Activated CD4-positive, alpha-beta T cell treated with anti-CD3 and anti-CD28 coated beads, Interleukin-2, amount 50 U/mL, for 48 hours (primary cell): ENCODE results near the gene BNC2.
"Not testable (repeated sequence)": the region's sequence is repeated elsewhere in the genome, so short reads cannot be mapped to it uniquely, and the experiment has no call there.

Source experiments
- DNase-seq, 2 experiments: peaks; one replicate each; pipeline ENCODE4 v3.0.0-alpha.2; 2020

BNC2 gene

GRCh38 chr9:16484180-16484579 lies 386.3 kb downstream of the BNC2 start:
- DNase-seq, result no peak

- DNase-seq, result no peak
Measured at GRCh38 chr9:16482764-16483163, 387.7 kb downstream of the BNC2 start.

- not testable (repeated sequence) for DNase-seq
Measured at GRCh38 chr9:16480584-16480983, 389.9 kb downstream of the BNC2 start.

GRCh38 chr9:16475996-16476395 lies 394.5 kb downstream of the BNC2 start:
- DNase-seq, result no peak

GRCh38 chr9:16475257-16475656 lies 395.2 kb downstream of the BNC2 start:
- no peak for DNase-seq

GRCh38 chr9:16469184-16469583 lies 401.3 kb downstream of the BNC2 start:
- no peak for DNase-seq

GRCh38 chr9:16461851-16462250 lies 408.6 kb downstream of the BNC2 start:
- DNase-seq, result no peak

GRCh38 chr9:16461137-16461840 lies 409.2 kb downstream of the BNC2 start:
- DNase-seq, result no peak

- DNase-seq, result no peak
Measured at GRCh38 chr9:16460696-16461095, 409.8 kb downstream of the BNC2 start.

GRCh38 chr9:16459421-16460148 lies 410.9 kb downstream of the BNC2 start:
- DNase-seq, result no peak

GRCh38 chr9:16458696-16459420 lies 411.6 kb downstream of the BNC2 start:
- no peak for DNase-seq

GRCh38 chr9:16455842-16456241 lies 414.6 kb downstream of the BNC2 start:
- no peak for DNase-seq

GRCh38 chr9:16453390-16453789 lies 417.1 kb downstream of the BNC2 start:
- no peak for DNase-seq

- no peak for DNase-seq
Measured at GRCh38 chr9:16450578-16450977, 419.9 kb downstream of the BNC2 start.

- no peak for DNase-seq
Measured at GRCh38 chr9:16450043-16450442, 420.4 kb downstream of the BNC2 start.

GRCh38 chr9:16449076-16449730 lies 421.3 kb downstream of the BNC2 start:
- DNase-seq, result no peak

- no peak for DNase-seq
Measured at GRCh38 chr9:16447946-16448345, 422.5 kb downstream of the BNC2 start.

- no peak for DNase-seq
Measured at GRCh38 chr9:16446636-16447035, 423.8 kb downstream of the BNC2 start.

GRCh38 chr9:16445141-16445920 lies 425.1 kb downstream of the BNC2 start:
- no peak for DNase-seq

GRCh38 chr9:16442622-16443021 lies 427.8 kb downstream of the BNC2 start:
- no peak for DNase-seq

- DNase-seq, result no peak
Measured at GRCh38 chr9:16441791-16442190, 428.7 kb downstream of the BNC2 start.

- not testable (repeated sequence) for DNase-seq
Measured at GRCh38 chr9:16438831-16439230, 431.6 kb downstream of the BNC2 start.

GRCh38 chr9:16436545-16436944 lies 433.9 kb downstream of the BNC2 start:
- no peak for DNase-seq
